Stimulated activated CD4-positive, alpha-beta T cell treated with anti-CD3 and anti-CD28 coated beads, TNF-alpha, amount 100 ng/mL, for 1 hour (primary cell): Measurements from ENCODE around the gene CDK6.
"Not testable (repeated sequence)": the region's sequence is repeated elsewhere in the genome, so short reads cannot be mapped to it uniquely, and the experiment has no call there.

ENCODE experiments used
- DNase-seq, 3 donors: peaks; one replicate each; pipeline ENCODE4 v3.0.0-alpha.2; 2020; ENCODE audit warnings: low read depth in 3 of 3, low spot score in 1 of 3

CDK6 gene

GRCh38 chr7:92763636-92764423 is 72.5 kb downstream of the CDK6 start:
- DNase-seq, result no peak

- DNase-seq, result no peak
These were observed 73.5 kb downstream of the CDK6 start for GRCh38 chr7:92762851-92763250.

- DNase-seq, result no peak
These were observed 74.8 kb downstream of the CDK6 start for GRCh38 chr7:92761391-92762097.

- no peak for DNase-seq
These were observed 77.5 kb downstream of the CDK6 start for GRCh38 chr7:92758796-92759431.

- DNase-seq, result not testable (repeated sequence)
These were observed 79.0 kb downstream of the CDK6 start for GRCh38 chr7:92757311-92757910.

- DNase-seq, result no peak
These were observed 80.7 kb downstream of the CDK6 start for GRCh38 chr7:92755680-92756079.

GRCh38 chr7:92754919-92755581 is 81.3 kb downstream of the CDK6 start:
- DNase-seq, result no peak

GRCh38 chr7:92753614-92754013 is 82.8 kb downstream of the CDK6 start:
- DNase-seq, result no peak

- no peak for DNase-seq
These were observed 84.2 kb downstream of the CDK6 start for GRCh38 chr7:92751902-92752901.

GRCh38 chr7:92750946-92751345 is 85.4 kb downstream of the CDK6 start:
- no peak for DNase-seq

- DNase-seq, result no peak
These were observed 85.9 kb downstream of the CDK6 start for GRCh38 chr7:92750447-92750839.

GRCh38 chr7:92749832-92750446 is 86.4 kb downstream of the CDK6 start:
- DNase-seq, result no peak

GRCh38 chr7:92749327-92749755 is 87.0 kb downstream of the CDK6 start:
- DNase-seq, result no peak

GRCh38 chr7:92748495-92748894 is 87.9 kb downstream of the CDK6 start:
- no peak for DNase-seq

- DNase-seq, result no peak
These were observed 89.1 kb downstream of the CDK6 start for GRCh38 chr7:92747041-92747835.

GRCh38 chr7:92745241-92745640 is 91.1 kb downstream of the CDK6 start:
- no peak for DNase-seq

- DNase-seq, result not testable (repeated sequence)
These were observed 92.2 kb downstream of the CDK6 start for GRCh38 chr7:92744180-92744579.

GRCh38 chr7:92742186-92742585 is 94.2 kb downstream of the CDK6 start:
- DNase-seq, result no peak

- DNase-seq, result no peak
These were observed 95.7 kb downstream of the CDK6 start for GRCh38 chr7:92740700-92741126.
